ENCODE results near the gene MAEA. TPM values are rescaled to one million over a fixed set of nuclear protein-coding genes. Genes with fewer than 3 reads are reported as not detected.

The MAEA gene
- total and polyA plus RNA-seq, 9 of the 15 experiments (the other 6 are each of a cell fraction or from before 2014, with no cell fraction given): 2.1 to 86.5 (median 45.0) TPM

- TF ChIP-seq ATF3 (IDR thresholded peaks at IDR 0.05) (0 out of 2 replicates have a peak, but pooled peaks have one; percentile 7), ATF3 (CRISPR knock-in tag; conservative IDR thresholded peaks at IDR 0.05) (peak; percentile 64), POLR2AphosphoS5 (IDR thresholded peaks at IDR 0.05; ENCODE audit: control insufficient read depth, insufficient read depth, low read depth, low read length) (peak; percentile 84), ZNF583 (CRISPR knock-in tag; IDR thresholded peaks at IDR 0.05) (peak; percentile 44; the same call in 1 of the 2 replicates), E2F1 (CRISPR knock-in tag; IDR thresholded peaks at IDR 0.05) (peak; percentile 35; the same call in 1 of the 2 replicates), CBX3 (IDR thresholded peaks at IDR 0.05; ENCODE audit: borderline replicate concordance in 1 of 2, low read length in 2 of 2) (0 out of 3 replicates have a peak, but pooled peaks of 1 of the 2 experiments have one; percentile 43), LCOR (CRISPR knock-in tag; IDR thresholded peaks at IDR 0.05) (0 out of 2 replicates have a peak, but pooled peaks have one; percentile 31), SIN3A (IDR thresholded peaks at IDR 0.05; ENCODE audit: borderline replicate concordance in 2 of 2, control insufficient read depth in 1 of 2, low read depth in 2 of 2, low read length in 2 of 2) (peak; percentile 31 to 66; a peak in 2 of 4 replicates), GABPB1 (CRISPR knock-in tag; IDR thresholded peaks at IDR 0.05) (peak; percentile 86), ZNF232 (CRISPR knock-in tag; IDR thresholded peaks at IDR 0.05) (peak; percentile 81), ZNF282 (CRISPR knock-in tag; IDR thresholded peaks at IDR 0.05) (no peak), TBP (optimal IDR thresholded peaks at IDR 0.05; ENCODE audit: low read depth, low read length) (peak; percentile 90), YY1 (IDR thresholded peaks at IDR 0.05; ENCODE audit: borderline replicate concordance in 1 of 3, control insufficient read depth in 1 of 3, extremely low read depth in 1 of 3, insufficient read depth in 3 of 3, insufficient read length in 1 of 3, insufficient replicate concordance in 2 of 3, low read depth in 1 of 3, low read length in 2 of 3) (peak; percentile 85 to 96 (median 93)), MNT (conservative IDR thresholded peaks at IDR 0.05) (peak; percentile 91 to 96), CTBP1 (IDR thresholded peaks at IDR 0.05; ENCODE audit: borderline replicate concordance) (peak; percentile 64; the same call in 1 of the 2 replicates), ZFP36 (IDR thresholded peaks at IDR 0.05; ENCODE audit: low read depth, low read length, partially characterized antibody) (no peak), HMGN3 (IDR thresholded peaks at IDR 0.05; ENCODE audit: borderline replicate concordance, extremely low read depth, insufficient read length, low read depth, low read length) (peak; percentile 43), ZZZ3 (IDR thresholded peaks at IDR 0.05) (no peak)
- TF ChIP-seq, protein P1, sequence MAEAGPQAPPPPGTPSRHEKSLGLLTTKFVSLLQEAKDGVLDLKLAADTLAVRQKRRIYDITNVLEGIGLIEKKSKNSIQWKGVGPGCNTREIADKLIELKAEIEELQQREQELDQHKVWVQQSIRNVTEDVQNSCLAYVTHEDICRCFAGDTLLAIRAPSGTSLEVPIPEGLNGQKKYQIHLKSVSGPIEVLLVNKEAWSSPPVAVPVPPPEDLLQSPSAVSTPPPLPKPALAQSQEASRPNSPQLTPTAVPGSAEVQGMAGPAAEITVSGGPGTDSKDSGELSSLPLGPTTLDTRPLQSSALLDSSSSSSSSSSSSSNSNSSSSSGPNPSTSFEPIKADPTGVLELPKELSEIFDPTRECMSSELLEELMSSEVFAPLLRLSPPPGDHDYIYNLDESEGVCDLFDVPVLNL (CRISPR knock-in tag; IDR thresholded peaks at IDR 0.05; ENCODE audit: low read depth): peak; percentile 86
Observed at GRCh38 chr4:1289207-1290164, at the start of gene MAEA (continued).
